ENCODE results near the gene GNAL.

GNAL gene

DNA sequence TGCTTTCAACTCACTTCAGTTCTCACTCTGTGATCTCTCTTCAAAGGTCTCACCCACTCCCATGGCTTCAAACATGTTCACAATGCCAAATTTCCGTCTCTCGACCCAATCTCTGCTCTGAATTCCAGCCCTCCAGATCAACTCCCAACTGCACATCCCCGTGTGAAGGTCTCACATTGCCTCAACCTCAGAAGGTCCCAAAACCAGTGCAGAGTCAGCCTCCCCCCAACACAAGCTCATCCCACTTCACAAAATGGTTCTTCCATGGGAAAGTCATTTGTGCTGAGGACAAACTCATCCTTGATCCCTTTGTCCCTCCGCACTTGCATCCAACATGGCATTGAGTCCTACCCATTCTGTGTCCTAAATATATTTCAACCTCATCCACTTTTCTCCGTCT, 31.0 kb upstream of the GNAL start:
- DNase-seq = no peak
- no peaks in the 10 kb centered on the region for H3K9me3 ChIP-seq (ENCODE audit: control insufficient read depth, low read length)
- no peaks in the 10 kb centered on the region for H3K4me1 ChIP-seq (ENCODE audit: control insufficient read depth, insufficient read depth, low read length, poor library complexity, severe bottlenecking)
- no peaks in the 10 kb centered on the region for H3K27me3 ChIP-seq (replicated peaks; ENCODE audit: control insufficient read depth, insufficient read depth, low read length, poor library complexity, severe bottlenecking)
- H3K36me3 ChIP-seq (ENCODE audit: control insufficient read depth, insufficient read depth, low read length) = no peaks in the 10 kb centered on the region
- no peak overlapping the region for H3K4me3 ChIP-seq (ENCODE audit: insufficient read depth, low read depth, low read length, poor library complexity, severe bottlenecking)
- H3K27ac ChIP-seq (ENCODE audit: insufficient read depth, low read length, poor library complexity, severe bottlenecking) = no peak overlapping the region

- no peak for DNase-seq
These were observed 30.1 kb upstream of the GNAL start for GRCh38 chr18:11658989-11659388.

DNA sequence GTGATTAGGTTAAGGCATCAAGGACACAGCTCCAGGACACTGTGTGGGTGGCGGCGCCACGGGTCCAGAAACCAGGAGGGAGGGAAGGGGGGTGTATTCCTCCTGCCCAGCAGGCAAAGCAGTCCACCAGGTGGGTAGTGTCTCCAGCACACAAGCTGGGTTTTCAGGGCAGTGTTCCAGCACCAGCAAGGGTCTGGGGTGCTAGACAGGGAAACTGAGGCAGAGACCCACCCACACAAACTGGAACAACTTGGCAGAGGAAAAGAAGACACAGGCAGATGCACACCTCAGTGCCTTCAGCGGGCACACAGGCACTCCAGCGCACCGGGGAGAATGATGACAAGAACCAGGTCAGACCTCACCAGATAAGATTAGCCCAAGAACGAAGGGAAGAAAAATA, 28.4 kb upstream of the GNAL start:
- Histone ChIP-seq H3K36me3 (ENCODE audit: control insufficient read depth, insufficient read depth, low read length) (no peaks in the 10 kb centered on the region), H3K4me1 (ENCODE audit: control insufficient read depth, insufficient read depth, low read length, poor library complexity, severe bottlenecking) (no peaks in the 10 kb centered on the region), H3K27ac (ENCODE audit: insufficient read depth, low read length, poor library complexity, severe bottlenecking) (no peak overlapping the region), H3K27me3 (replicated peaks; ENCODE audit: control insufficient read depth, insufficient read depth, low read length, poor library complexity, severe bottlenecking) (no peaks in the 10 kb centered on the region), H3K4me3 (ENCODE audit: insufficient read depth, low read depth, low read length, poor library complexity, severe bottlenecking) (no peak overlapping the region), H3K9me3 (ENCODE audit: control insufficient read depth, low read length) (no peaks in the 10 kb centered on the region)
- no peak for DNase-seq

More at GRCh38 chr18:11658989-11659388, 30.1 kb upstream of the GNAL start:
- H3K36me3 ChIP-seq (ENCODE audit: control insufficient read depth, insufficient read depth, low read length) = no peaks in the 10 kb centered on the region
- H3K9me3 ChIP-seq (ENCODE audit: control insufficient read depth, low read length) = no peaks in the 10 kb centered on the region
- no peak overlapping the region for H3K27ac ChIP-seq (ENCODE audit: insufficient read depth, low read length, poor library complexity, severe bottlenecking)
- H3K4me1 ChIP-seq (ENCODE audit: control insufficient read depth, insufficient read depth, low read length, poor library complexity, severe bottlenecking) = no peaks in the 10 kb centered on the region
- H3K4me3 ChIP-seq (ENCODE audit: insufficient read depth, low read depth, low read length, poor library complexity, severe bottlenecking) = no peak overlapping the region
- no peaks in the 10 kb centered on the region for H3K27me3 ChIP-seq (replicated peaks; ENCODE audit: control insufficient read depth, insufficient read depth, low read length, poor library complexity, severe bottlenecking)

- no peaks in the 10 kb centered on the region for H3K9me3 ChIP-seq (ENCODE audit: control insufficient read depth, low read length)
- no peaks in the 10 kb centered on the region for H3K27me3 ChIP-seq (replicated peaks; ENCODE audit: control insufficient read depth, insufficient read depth, low read length, poor library complexity, severe bottlenecking)
- no peak for DNase-seq
- H3K27ac ChIP-seq (ENCODE audit: insufficient read depth, low read length, poor library complexity, severe bottlenecking) = no peak overlapping the region
- H3K4me1 ChIP-seq (ENCODE audit: control insufficient read depth, insufficient read depth, low read length, poor library complexity, severe bottlenecking) = no peaks in the 10 kb centered on the region
- no peak overlapping the region for H3K4me3 ChIP-seq (ENCODE audit: insufficient read depth, low read depth, low read length, poor library complexity, severe bottlenecking)
- no peaks in the 10 kb centered on the region for H3K36me3 ChIP-seq (ENCODE audit: control insufficient read depth, insufficient read depth, low read length)
These were observed 27.6 kb upstream of the GNAL start for GRCh38 chr18:11661430-11661829.

GRCh38 chr18:11663439-11664029, 25.5 kb upstream of the GNAL start:
- Histone ChIP-seq H3K27me3 (replicated peaks; ENCODE audit: control insufficient read depth, insufficient read depth, low read length, poor library complexity, severe bottlenecking) (no peaks in the 10 kb centered on the region), H3K4me1 (ENCODE audit: control insufficient read depth, insufficient read depth, low read length, poor library complexity, severe bottlenecking) (no peaks in the 10 kb centered on the region), H3K27ac (ENCODE audit: insufficient read depth, low read length, poor library complexity, severe bottlenecking) (no peak overlapping the region), H3K9me3 (ENCODE audit: control insufficient read depth, low read length) (no peaks in the 10 kb centered on the region), H3K4me3 (ENCODE audit: insufficient read depth, low read depth, low read length, poor library complexity, severe bottlenecking) (no peak overlapping the region), H3K36me3 (ENCODE audit: control insufficient read depth, insufficient read depth, low read length) (no peaks in the 10 kb centered on the region)
- DNase-seq = no peak

DNA sequence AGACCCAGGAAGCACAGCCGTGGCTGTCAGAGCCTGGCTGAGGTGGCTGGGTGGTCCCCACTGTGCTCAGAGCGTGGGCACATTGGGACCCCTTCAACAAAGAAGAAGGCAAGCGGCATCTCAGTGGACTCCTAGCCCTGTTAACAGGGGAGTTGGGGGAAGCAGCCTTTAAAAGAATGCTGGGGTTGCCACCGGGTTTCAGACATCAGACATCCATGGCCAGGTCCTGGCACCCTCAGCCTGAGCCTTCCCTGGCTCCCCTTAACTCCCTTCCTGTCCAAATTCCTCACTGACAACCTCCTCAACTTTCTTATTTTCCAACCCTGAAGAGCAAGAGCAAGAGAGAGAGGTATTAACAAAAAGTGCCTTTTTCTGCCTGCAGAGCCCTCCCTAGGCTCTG, 24.8 kb upstream of the GNAL start:
- H3K4me1 ChIP-seq (ENCODE audit: control insufficient read depth, insufficient read depth, low read length, poor library complexity, severe bottlenecking) = no peaks in the 10 kb centered on the region
- H3K36me3 ChIP-seq (ENCODE audit: control insufficient read depth, insufficient read depth, low read length) = no peaks in the 10 kb centered on the region
- no peak overlapping the region for H3K27ac ChIP-seq (ENCODE audit: insufficient read depth, low read length, poor library complexity, severe bottlenecking)
- no peaks in the 10 kb centered on the region for H3K9me3 ChIP-seq (ENCODE audit: control insufficient read depth, low read length)
- no peak for DNase-seq
- H3K27me3 ChIP-seq (replicated peaks; ENCODE audit: control insufficient read depth, insufficient read depth, low read length, poor library complexity, severe bottlenecking) = no peaks in the 10 kb centered on the region
- H3K4me3 ChIP-seq (ENCODE audit: insufficient read depth, low read depth, low read length, poor library complexity, severe bottlenecking) = no peak overlapping the region

DNA sequence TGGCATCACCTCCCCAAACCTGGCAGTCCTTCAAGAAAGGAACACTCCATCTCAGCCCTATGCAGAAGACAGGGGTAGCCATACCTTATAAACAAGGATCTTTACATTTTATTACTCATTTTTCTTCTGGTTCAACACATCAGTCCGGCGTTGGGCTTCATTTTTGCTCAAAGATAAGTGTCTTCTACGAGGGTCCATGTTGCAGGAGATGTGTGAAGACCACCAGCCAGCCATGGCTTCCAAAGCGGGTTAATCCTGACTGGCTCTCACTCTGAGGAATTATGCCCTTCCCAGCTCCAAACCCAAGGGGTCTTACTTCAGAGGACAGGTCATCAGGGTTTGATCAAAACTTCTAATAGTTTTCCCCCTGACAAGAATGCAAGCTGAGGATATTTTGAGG, 23.9 kb upstream of the GNAL start:
- H3K27ac ChIP-seq (ENCODE audit: insufficient read depth, low read length, poor library complexity, severe bottlenecking) = no peak overlapping the region
- H3K4me3 ChIP-seq (ENCODE audit: insufficient read depth, low read depth, low read length, poor library complexity, severe bottlenecking) = no peak overlapping the region
- H3K4me1 ChIP-seq (ENCODE audit: control insufficient read depth, insufficient read depth, low read length, poor library complexity, severe bottlenecking) = no peaks in the 10 kb centered on the region
- no peaks in the 10 kb centered on the region for H3K9me3 ChIP-seq (ENCODE audit: control insufficient read depth, low read length)
- H3K27me3 ChIP-seq (replicated peaks; ENCODE audit: control insufficient read depth, insufficient read depth, low read length, poor library complexity, severe bottlenecking) = no peaks in the 10 kb centered on the region
- DNase-seq = no peak
- H3K36me3 ChIP-seq (ENCODE audit: control insufficient read depth, insufficient read depth, low read length) = no peaks in the 10 kb centered on the region

DNA sequence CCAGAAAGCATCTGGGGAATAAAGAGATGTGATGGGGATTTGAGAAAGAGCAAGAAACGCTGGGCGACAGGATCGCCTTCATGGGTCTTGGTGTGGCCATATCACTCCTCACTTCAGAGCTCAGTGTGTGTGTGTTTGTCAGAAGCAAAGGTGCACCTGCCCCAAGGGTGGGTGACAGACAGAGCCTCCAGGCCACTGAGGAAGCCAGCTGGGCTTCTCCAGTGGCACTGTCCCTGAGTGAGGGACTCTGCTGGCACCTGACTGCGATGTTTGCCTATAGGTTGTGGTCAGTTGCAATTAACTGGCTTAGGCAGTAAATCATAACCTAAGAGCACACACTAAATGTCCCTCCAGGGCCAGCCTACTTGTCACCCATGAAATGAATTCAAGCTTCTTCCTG, 23.5 kb upstream of the GNAL start:
- no peaks in the 10 kb centered on the region for H3K9me3 ChIP-seq (ENCODE audit: control insufficient read depth, low read length)
- H3K27me3 ChIP-seq (replicated peaks; ENCODE audit: control insufficient read depth, insufficient read depth, low read length, poor library complexity, severe bottlenecking) = no peaks in the 10 kb centered on the region
- no peak overlapping the region for H3K27ac ChIP-seq (ENCODE audit: insufficient read depth, low read length, poor library complexity, severe bottlenecking)
- H3K4me3 ChIP-seq (ENCODE audit: insufficient read depth, low read depth, low read length, poor library complexity, severe bottlenecking) = no peak overlapping the region
- no peaks in the 10 kb centered on the region for H3K4me1 ChIP-seq (ENCODE audit: control insufficient read depth, insufficient read depth, low read length, poor library complexity, severe bottlenecking)
- H3K36me3 ChIP-seq (ENCODE audit: control insufficient read depth, insufficient read depth, low read length) = no peaks in the 10 kb centered on the region
- DNase-seq = no peak

- H3K27me3 ChIP-seq (replicated peaks; ENCODE audit: control insufficient read depth, insufficient read depth, low read length, poor library complexity, severe bottlenecking) = no peaks in the 10 kb centered on the region
- no peak overlapping the region for H3K4me3 ChIP-seq (ENCODE audit: insufficient read depth, low read depth, low read length, poor library complexity, severe bottlenecking)
- H3K4me1 ChIP-seq (ENCODE audit: control insufficient read depth, insufficient read depth, low read length, poor library complexity, severe bottlenecking) = no peaks in the 10 kb centered on the region
- no peak for DNase-seq
- H3K9me3 ChIP-seq (ENCODE audit: control insufficient read depth, low read length) = no peaks in the 10 kb centered on the region
- H3K36me3 ChIP-seq (ENCODE audit: control insufficient read depth, insufficient read depth, low read length) = no peaks in the 10 kb centered on the region
- H3K27ac ChIP-seq (ENCODE audit: insufficient read depth, low read length, poor library complexity, severe bottlenecking) = no peak overlapping the region
These were observed 22.9 kb upstream of the GNAL start for GRCh38 chr18:11666176-11666575.

DNA sequence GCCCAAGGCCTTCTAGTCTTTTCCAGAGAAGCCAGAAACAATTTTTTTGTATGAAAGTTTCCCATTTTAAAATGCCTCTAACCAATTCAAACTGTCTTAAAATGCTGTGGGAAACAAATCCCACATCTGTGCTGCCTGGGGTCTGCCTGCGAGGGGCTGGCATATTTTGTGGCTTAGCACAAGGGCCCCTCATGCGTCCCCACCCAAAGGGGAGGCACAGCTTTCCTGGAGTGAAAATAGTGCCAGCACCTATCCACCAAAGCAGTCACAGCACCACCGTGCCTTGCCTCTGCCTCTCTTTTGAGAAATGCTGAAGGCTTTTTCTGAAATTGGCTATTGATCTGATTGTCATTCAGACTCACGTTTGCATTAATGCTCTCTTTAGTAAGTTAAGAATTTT, 22.2 kb upstream of the GNAL start:
- Histone ChIP-seq H3K9me3 (ENCODE audit: control insufficient read depth, low read length) (no peaks in the 10 kb centered on the region), H3K4me3 (ENCODE audit: insufficient read depth, low read depth, low read length, poor library complexity, severe bottlenecking) (no peak overlapping the region), H3K4me1 (ENCODE audit: control insufficient read depth, insufficient read depth, low read length, poor library complexity, severe bottlenecking) (no peaks in the 10 kb centered on the region), H3K36me3 (ENCODE audit: control insufficient read depth, insufficient read depth, low read length) (no peaks in the 10 kb centered on the region), H3K27ac (ENCODE audit: insufficient read depth, low read length, poor library complexity, severe bottlenecking) (no peak overlapping the region), H3K27me3 (replicated peaks; ENCODE audit: control insufficient read depth, insufficient read depth, low read length, poor library complexity, severe bottlenecking) (no peaks in the 10 kb centered on the region)
- no peak for DNase-seq

GRCh38 chr18:11667578-11667977, 21.5 kb upstream of the GNAL start:
- Histone ChIP-seq H3K36me3 (ENCODE audit: control insufficient read depth, insufficient read depth, low read length) (no peaks in the 10 kb centered on the region), H3K27me3 (replicated peaks; ENCODE audit: control insufficient read depth, insufficient read depth, low read length, poor library complexity, severe bottlenecking) (no peaks in the 10 kb centered on the region), H3K27ac (ENCODE audit: insufficient read depth, low read length, poor library complexity, severe bottlenecking) (no peak overlapping the region), H3K4me1 (ENCODE audit: control insufficient read depth, insufficient read depth, low read length, poor library complexity, severe bottlenecking) (no peaks in the 10 kb centered on the region), H3K4me3 (ENCODE audit: insufficient read depth, low read depth, low read length, poor library complexity, severe bottlenecking) (no peak overlapping the region), H3K9me3 (ENCODE audit: control insufficient read depth, low read length) (no peaks in the 10 kb centered on the region)
- no peak for DNase-seq

Data from effector memory CD4-positive, alpha-beta T cell (primary cell).